A549 (cell line): ENCODE results near the gene PTTG2. TPM values are rescaled to one million over a fixed set of nuclear protein-coding genes. Genes with fewer than 3 reads are reported as not detected.

Experiments
- ATAC-seq, 2 experiments: fragments of 200-7000 bp in 1 of 2; fragments of >200 bp in 1 of 2; cut with Nextera tagmentation in 1 of 2; cut with Tn5 transposase in 1 of 2; 3 replicates each; pipeline versions ENCODE4 v1.8.0 to v1.9.1; 2018 to 2020; ENCODE audit warnings: mild to moderate bottlenecking in 1 of 2, moderate library complexity in 1 of 2
- CTCF ChIA-PET: fragments of 300-600 bp; sonication (Branson Sonifier 250); formaldehyde crosslinking; extraction: SDS; loops from one replicate; lab custom pipeline; 2021; ENCODE audit warnings: antibody characterized with exemption, inconsistent platforms; lab: Yijun Ruan, JAX
- POLR2A ChIA-PET: fragments of 350-600 bp; formaldehyde crosslinking; extraction: SDS; loops from one replicate; lab custom pipeline; 2021; ENCODE audit warnings: antibody characterized with exemption, inconsistent platforms; lab: Yijun Ruan, JAX
- DNase-seq, 2 experiments: peaks; one replicate each; pipeline versions ENCODE4 v3.0.0 to v3.0.0-alpha.2; 2011 to 2016; ENCODE audit warnings: low read depth in 1 of 2, low spot score in 1 of 2
- FAIRE-seq: peaks from 2 replicates; lab custom pipeline; 2011; peaks lifted over from hg19 to GRCh38; lab: Jason Lieb, UNC
- H3K27ac ChIP-seq, 2 experiments: fragments of >200 bp; sonication (Bioruptor Twin); formaldehyde crosslinking; 3 replicates each; pipeline ENCODE4 v1.5.1; 2016 to 2017
- H3K4me1 ChIP-seq: fragments of >200 bp; sonication (Bioruptor Twin); formaldehyde crosslinking; 3 replicates; pipeline ENCODE4 v1.6.1; 2016
- H3K4me2 ChIP-seq: fragments of >200 bp; sonication (Bioruptor Twin); formaldehyde crosslinking; 3 replicates; pipeline ENCODE4 v1.6.1; 2016
- H3K4me3 ChIP-seq: fragments of >200 bp; sonication (Bioruptor Twin); formaldehyde crosslinking; 3 replicates; pipeline ENCODE4 v1.5.1; 2016
- H3K9me3 ChIP-seq: fragments of >200 bp; sonication (Bioruptor Twin); formaldehyde crosslinking; 3 replicates; pipeline ENCODE4 v1.6.1; 2016
- CEBPB ChIP-seq, 2 experiments: fragments of >200 bp in 1 of 2; sonication (Bioruptor Twin) in 1 of 2; formaldehyde crosslinking in 1 of 2; IDR thresholded peaks; 2 replicates each; pipeline ENCODE4 v1.6.1; 2012 to 2016
- EHF ChIP-seq: fragments of 250-450 bp; sonication (Bioruptor Pico); IDR thresholded peaks from 2 replicates; pipeline ENCODE4 v1.5.0; 2020; ENCODE audit warnings: mild to moderate bottlenecking
- EHMT2 ChIP-seq: fragments of 200-600 bp; sonication (generic); IDR thresholded peaks from 2 replicates; pipeline ENCODE4 v1.6.1; 2016; ENCODE audit warnings: antibody characterized with exemption, low read depth, mild to moderate bottlenecking, moderate library complexity
- ELK1 ChIP-seq: fragments of 150-350 bp; IDR thresholded peaks from 2 replicates; pipeline ENCODE4 v1.6.1; 2014; ENCODE audit warnings: low read depth, mild to moderate bottlenecking, low read length
- FOSL2 ChIP-seq, 2 experiments: fragments of 450-650 bp in 1 of 2; fragments of >200 bp in 1 of 2; sonication (Bioruptor Twin) in 1 of 2; formaldehyde crosslinking; IDR thresholded peaks; 2 replicates each; pipeline versions ENCODE4 v1.5.0 to v1.6.1; 2016 to 2020; ENCODE audit warnings: mild to moderate bottlenecking in 1 of 2, moderate library complexity in 1 of 2
- HOXA7 ChIP-seq: fragments of 250-450 bp; sonication (Bioruptor Pico); IDR thresholded peaks from 2 replicates; pipeline ENCODE4 v1.5.0; 2020; ENCODE audit warnings: mild to moderate bottlenecking, moderate library complexity
- HOXB5 ChIP-seq: fragments of 250-450 bp; sonication (Bioruptor Pico); IDR thresholded peaks from 2 replicates; pipeline ENCODE4 v1.5.0; 2020; ENCODE audit warnings: mild to moderate bottlenecking, moderate library complexity
- JUN ChIP-seq, 2 experiments: fragments of >200 bp; sonication (Bioruptor Twin); formaldehyde crosslinking; IDR thresholded peaks; 2 replicates in 1 of 2; 3 replicates in 1 of 2; pipeline ENCODE4 v1.6.1; 2016 to 2017
- KDM5A ChIP-seq: fragments of 200-600 bp; sonication (generic); IDR thresholded peaks from 2 replicates; pipeline ENCODE4 v1.6.1; 2016; ENCODE audit warnings: antibody characterized with exemption, mild to moderate bottlenecking
- MAZ ChIP-seq: fragments of 150-350 bp; IDR thresholded peaks from 2 replicates; pipeline ENCODE4 v1.6.1; 2014; ENCODE audit warnings: antibody characterized with exemption, low read depth, low read length, borderline replicate concordance
- RNF2 ChIP-seq: fragments of 200-600 bp; sonication (generic); IDR thresholded peaks from 2 replicates; pipeline ENCODE4 v1.6.1; 2016; ENCODE audit warnings: low read depth, mild to moderate bottlenecking, antibody characterized with exemption, moderate library complexity, borderline replicate concordance
- SMC3 ChIP-seq: fragments of >200 bp; sonication (Bioruptor Twin); formaldehyde crosslinking; IDR thresholded peaks from 3 replicates; pipeline ENCODE4 v1.6.1; 2018; ENCODE audit warnings: inconsistent platforms
- USF2 ChIP-seq: fragments of 450-650 bp; IDR thresholded peaks from 2 replicates; pipeline ENCODE4 v1.6.1; 2014; ENCODE audit warnings: antibody characterized with exemption
- ZFP36 ChIP-seq: fragments of 450-650 bp; IDR thresholded peaks from 2 replicates; pipeline ENCODE4 v1.6.1; 2014; ENCODE audit warnings: borderline replicate concordance; ENCODE audit not compliant: partially characterized antibody
- ZSCAN20 ChIP-seq: fragments of 250-450 bp; sonication (Bioruptor Pico); IDR thresholded peaks from 2 replicates; pipeline ENCODE4 v1.8.0; 2022; ENCODE audit warnings: mild to moderate bottlenecking, moderate library complexity
- WGBS: methylation state at CpG from one replicate; pipeline ENCODE4 v1.1.6; 2017; ENCODE audit errors: missing lambda C conversion rate; 5-methylcytosine and 5-hydroxymethylcytosine counted together
- polyA plus RNA-seq, 4 experiments: library from polyadenylated mRNA; depleted of rRNA in 3 of 4; stranded (reverse); fragments of >200 nt; fragmentation: RNase III in 1 of 4; extraction: RNeasy Plus Mini Kit Qiagen cat#74134 plus additional on column Dnase treatment in 1 of 4; gene quantifications; 2 replicates in 3 of 4; 3 replicates in 1 of 4; pipeline ENCODE4 v1.2.3, GENCODE V29; 2011 to 2017
- TF ChIP-seq, protein P1 (sequence below): fragments of >200 bp; sonication (Bioruptor Twin); formaldehyde crosslinking; IDR thresholded peaks from 2 replicates; pipeline ENCODE4 v1.6.1; 2016

The PTTG2 gene
- polyA plus RNA-seq, 2 of the 4 experiments (the other 2 are of a cell fraction), result not detected

DNA sequence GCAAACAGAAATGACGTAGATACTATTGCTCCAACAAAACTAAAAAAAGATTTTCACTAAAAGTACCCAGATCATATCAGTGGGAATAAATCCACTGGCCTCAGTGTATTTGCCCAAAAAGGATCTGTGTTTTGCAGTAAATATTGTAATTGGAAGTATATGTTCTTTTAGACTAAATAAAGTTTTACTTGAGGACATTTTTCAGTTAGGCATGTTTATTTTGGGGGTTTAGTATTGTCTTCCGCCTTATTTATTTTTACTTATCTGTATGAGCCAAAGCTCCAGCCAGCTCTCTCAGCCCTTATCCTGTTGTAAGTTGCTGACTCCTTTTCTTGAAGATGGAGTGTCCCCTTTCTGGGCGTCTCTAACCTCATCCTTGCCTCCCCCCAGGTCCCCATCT, 49.8 kb downstream of the PTTG2 start:
- no peak for ATAC-seq
- ChIA-PET CTCF (interaction anchor here (0.7 kb wide), 1 partner anchor 121 kb away, joined by 3 read pairs; no protein-coding TSS in a partner anchor), POLR2A (no interaction called here)
- no peak for DNase-seq
- TF ChIP-seq EHF (CRISPR knock-in tag), result no peak
- no peak for TF ChIP-seq SMC3
- TF ChIP-seq CEBPB (IDR thresholded peaks at IDR 0.05), result no peak
- TF ChIP-seq ZSCAN20 (CRISPR knock-in tag), result no peak
- TF ChIP-seq, protein P1, sequence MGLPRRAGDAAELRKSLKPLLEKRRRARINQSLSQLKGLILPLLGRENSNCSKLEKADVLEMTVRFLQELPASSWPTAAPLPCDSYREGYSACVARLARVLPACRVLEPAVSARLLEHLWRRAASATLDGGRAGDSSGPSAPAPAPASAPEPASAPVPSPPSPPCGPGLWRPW, result no peak
- TF ChIP-seq JUN (IDR thresholded peaks at IDR 0.05), result no peak
- no peak for TF ChIP-seq USF2
- no peak for TF ChIP-seq KDM5A
- TF ChIP-seq ELK1, result no peak
- TF ChIP-seq ZFP36, result no peak
- TF ChIP-seq HOXA7, result no peak
- TF ChIP-seq HOXB5, result no peak
- no peak for TF ChIP-seq FOSL2 (IDR thresholded peaks at IDR 0.05)
- TF ChIP-seq FOSL2 (CRISPR knock-in tag; IDR thresholded peaks at IDR 0.05), result no peak
- TF ChIP-seq RNF2, result no peak
- TF ChIP-seq EHMT2, result no peak
- no peak for TF ChIP-seq MAZ
- Histone ChIP-seq H3K4me3 (no peak overlapping the region), H3K9me3 (no peaks in the 10 kb centered on the region), H3K27ac (no peak overlapping the region), H3K4me1 (no peaks in the 10 kb centered on the region; the same call in 2 of the 3 replicates), H3K4me2 (no peak overlapping the region)
- WGBS, result 89% methylated on average over 3 of the region's 3 CpGs
- FAIRE-seq, result no peak

Other genes with a start within 250 kb of the PTTG2 start
- 13.9 and 17.0 TPM in 2 replicates for gene PGM2, start 133.7 kb upstream of the PTTG2 start, polyA plus RNA-seq (2011; rRNA removed)
- 11.0 to 11.6 TPM (median 11.4 TPM) in 3 replicates for gene PGM2, start 133.7 kb upstream of the PTTG2 start, polyA plus RNA-seq (2017; fragmentation: RNase III; extraction: RNeasy Plus Mini Kit Qiagen cat#74134 plus additional on column Dnase treatment)
- 25.7 and 28.5 TPM in 2 replicates for gene TBC1D1, start 69.3 kb upstream of the PTTG2 start, polyA plus RNA-seq (2011; rRNA removed)
- gene TBC1D1, start 69.3 kb upstream of the PTTG2 start, polyA plus RNA-seq (2017; fragmentation: RNase III; extraction: RNeasy Plus Mini Kit Qiagen cat#74134 plus additional on column Dnase treatment), result 22.6 to 26.5 TPM (median 24.2 TPM) in 3 replicates